ENCODE measurements around the gene EPPIN.

DNA sequence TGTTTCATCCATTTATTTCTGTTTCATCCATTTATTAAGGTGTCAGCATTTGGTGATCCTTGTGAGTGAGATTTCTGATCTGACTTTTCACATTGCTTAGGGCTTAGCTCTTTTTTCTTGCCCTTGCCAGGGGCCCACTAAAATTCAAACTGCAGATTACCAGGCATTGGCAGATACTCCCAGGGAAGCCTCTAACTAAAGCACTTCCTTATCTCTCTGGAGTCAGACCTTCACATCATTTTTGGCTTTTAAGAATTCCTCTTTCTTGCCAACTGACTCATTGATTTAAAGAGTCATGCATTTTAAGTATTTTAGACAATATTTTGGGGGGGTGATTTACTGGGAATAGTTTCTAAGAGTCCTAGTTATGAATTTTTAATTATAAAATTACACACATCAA is 34.5 kb upstream of the EPPIN start:
- TF ChIP-seq CTCF (conservative IDR thresholded peaks at IDR 0.05; ENCODE audit: low read length) (no peak), EZH2phosphoT487 (IDR thresholded peaks at IDR 0.05; ENCODE audit: borderline replicate concordance) (no peak)

All from Loucy (cell line).